ENCODE results near the gene CACNA2D2. TPM values are rescaled to one million over a fixed set of nuclear protein-coding genes. Genes with fewer than 3 reads are reported as not detected.
"Not testable (repeated sequence)": the region's sequence is repeated elsewhere in the genome, so short reads cannot be mapped to it uniquely, and the experiment has no call there.

CACNA2D2 gene
- total RNA-seq, 1 experiment from 2014 or later, result not detected

DNA sequence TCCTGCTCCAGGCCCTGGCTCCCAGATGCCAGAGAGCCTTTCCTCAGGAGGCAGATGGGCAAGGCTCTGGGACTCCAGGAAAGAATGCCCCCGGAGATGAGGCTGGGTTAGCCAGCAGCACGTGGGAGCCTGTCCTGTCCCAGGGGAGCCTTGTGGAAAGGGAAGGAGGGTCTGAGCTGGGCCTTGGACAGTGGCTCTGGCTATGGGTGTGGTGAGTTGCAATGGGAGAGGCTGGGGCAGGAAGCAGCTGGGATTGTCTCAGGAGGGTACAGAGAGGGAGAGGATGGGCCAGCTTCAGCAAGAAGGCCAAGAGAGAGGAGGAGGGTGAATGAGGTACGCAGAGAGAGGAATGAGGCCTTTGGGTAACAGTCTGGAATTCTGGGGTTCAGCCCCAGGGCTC lies 17.4 kb upstream of the CACNA2D2 start:
- Histone ChIP-seq H3K36me3 (ENCODE audit: insufficient read depth, low read length) (no peaks in the 10 kb centered on the region), H3K4me1 (ENCODE audit: low read length) (no peaks in the 10 kb centered on the region), H3K27ac (ENCODE audit: low read length) (no peak overlapping the region), H3K9me3 (ENCODE audit: low read length) (no peaks in the 10 kb centered on the region), H3K4me3 (ENCODE audit: low read length) (no peak overlapping the region), H3K27me3 (ENCODE audit: low read length) (no peaks in the 10 kb centered on the region), H3K9me2 (replicated peaks; ENCODE audit: insufficient read depth, low read length) (no peaks in the 10 kb centered on the region), H3K4me2 (ENCODE audit: low read depth, low read length, poor library complexity, severe bottlenecking) (no peak overlapping the region), H3K79me2 (ENCODE audit: low read length) (no peaks in the 10 kb centered on the region), H4K20me1 (ENCODE audit: insufficient read depth, low read depth, low read length) (no peaks in the 10 kb centered on the region), H2AFZ (ENCODE audit: low read length) (no peak overlapping the region), H3K9ac (ENCODE audit: low read length) (no peak overlapping the region)
- no peak for DNase-seq

- Histone ChIP-seq H4K20me1 (ENCODE audit: insufficient read depth, low read depth, low read length) (no peaks in the 10 kb centered on the region), H3K9me2 (replicated peaks; ENCODE audit: insufficient read depth, low read length) (no peaks in the 10 kb centered on the region), H3K9me3 (ENCODE audit: low read length) (no peaks in the 10 kb centered on the region), H3K4me2 (ENCODE audit: low read depth, low read length, poor library complexity, severe bottlenecking) (no peak overlapping the region), H3K9ac (ENCODE audit: low read length) (no peak overlapping the region), H3K79me2 (ENCODE audit: low read length) (no peaks in the 10 kb centered on the region), H3K27ac (ENCODE audit: low read length) (no peak overlapping the region), H3K36me3 (ENCODE audit: insufficient read depth, low read length) (no peaks in the 10 kb centered on the region), H3K4me3 (ENCODE audit: low read length) (no peak overlapping the region), H3K27me3 (ENCODE audit: low read length) (no peaks in the 10 kb centered on the region), H3K4me1 (ENCODE audit: low read length) (no peaks in the 10 kb centered on the region), H2AFZ (ENCODE audit: low read length) (no peak overlapping the region)
- DNase-seq, result peak; percentile 83
Measured at GRCh38 chr3:50519471-50520089, 16.1 kb upstream of the CACNA2D2 start.

DNA sequence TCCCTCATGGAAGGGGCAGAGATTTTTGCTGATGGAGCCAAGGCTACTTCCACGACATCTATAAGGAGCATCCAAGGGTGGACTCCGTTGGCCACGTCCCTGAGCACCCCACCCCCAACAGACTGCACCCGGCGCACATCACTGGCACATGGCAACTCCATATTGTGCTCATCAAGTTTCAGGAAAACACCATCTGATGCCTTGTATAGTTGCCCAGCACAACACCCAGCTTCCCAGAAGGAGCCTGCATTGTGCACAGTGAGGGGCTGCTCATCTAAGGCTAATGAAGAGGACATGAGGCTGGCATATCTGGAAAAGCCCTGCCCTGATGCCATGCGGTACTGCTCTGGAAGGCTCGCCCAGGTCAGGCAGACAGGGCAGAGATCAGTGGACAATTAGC lies 15.0 kb upstream of the CACNA2D2 start:
- no peak overlapping the region for H3K4me3 ChIP-seq (ENCODE audit: low read length)
- H3K36me3 ChIP-seq (ENCODE audit: insufficient read depth, low read length), result no peaks in the 10 kb centered on the region
- no peak overlapping the region for H3K27ac ChIP-seq (ENCODE audit: low read length)
- no peaks in the 10 kb centered on the region for H3K79me2 ChIP-seq (ENCODE audit: low read length)
- no peaks in the 10 kb centered on the region for H3K9me2 ChIP-seq (replicated peaks; ENCODE audit: insufficient read depth, low read length)
- no peaks in the 10 kb centered on the region for H3K9me3 ChIP-seq (ENCODE audit: low read length)
- no peak overlapping the region for H3K9ac ChIP-seq (ENCODE audit: low read length)
- H3K4me2 ChIP-seq (ENCODE audit: low read depth, low read length, poor library complexity, severe bottlenecking), result no peak overlapping the region
- DNase-seq, result no peak
- H2AFZ ChIP-seq (ENCODE audit: low read length), result no peak overlapping the region
- no peaks in the 10 kb centered on the region for H3K4me1 ChIP-seq (ENCODE audit: low read length)
- no peaks in the 10 kb centered on the region for H3K27me3 ChIP-seq (ENCODE audit: low read length)
- H4K20me1 ChIP-seq (ENCODE audit: insufficient read depth, low read depth, low read length), result no peaks in the 10 kb centered on the region

DNA sequence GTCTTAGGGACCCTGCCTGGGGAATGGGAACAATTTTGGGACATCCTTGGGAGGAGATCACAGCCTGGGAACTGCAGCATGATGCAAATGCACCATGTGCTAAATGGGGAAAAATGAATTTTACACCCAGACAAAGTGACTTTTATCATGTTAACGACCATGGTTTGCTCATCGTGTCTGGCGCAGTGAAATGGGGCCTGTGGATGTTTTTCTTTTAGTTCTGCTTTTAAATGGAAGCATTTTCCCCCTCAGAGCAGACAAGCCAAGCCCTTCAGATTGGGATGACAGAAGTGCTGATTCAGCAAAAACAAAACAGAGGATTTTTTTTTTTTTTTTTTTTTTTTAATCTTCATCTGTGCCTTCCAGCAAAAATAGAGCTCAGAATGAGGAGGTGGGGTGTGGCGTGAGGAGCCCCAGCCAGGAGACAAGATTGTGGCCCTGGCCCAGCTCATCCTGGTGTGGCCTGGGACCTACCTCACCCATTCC lies 14.3 kb upstream of the CACNA2D2 start:
- H3K9me2 ChIP-seq (replicated peaks; ENCODE audit: insufficient read depth, low read length), result no peaks in the 10 kb centered on the region
- H3K4me3 ChIP-seq (ENCODE audit: low read length), result no peak overlapping the region
- no peak overlapping the region for H3K9ac ChIP-seq (ENCODE audit: low read length)
- H3K4me2 ChIP-seq (ENCODE audit: low read depth, low read length, poor library complexity, severe bottlenecking), result no peak overlapping the region
- H3K36me3 ChIP-seq (ENCODE audit: insufficient read depth, low read length), result no peaks in the 10 kb centered on the region
- H3K27me3 ChIP-seq (ENCODE audit: low read length), result no peaks in the 10 kb centered on the region
- H3K4me1 ChIP-seq (ENCODE audit: low read length), result no peaks in the 10 kb centered on the region
- no peak overlapping the region for H2AFZ ChIP-seq (ENCODE audit: low read length)
- no peaks in the 10 kb centered on the region for H3K79me2 ChIP-seq (ENCODE audit: low read length)
- H3K27ac ChIP-seq (ENCODE audit: low read length), result no peak overlapping the region
- no peaks in the 10 kb centered on the region for H4K20me1 ChIP-seq (ENCODE audit: insufficient read depth, low read depth, low read length)
- DNase-seq, result no peak
- H3K9me3 ChIP-seq (ENCODE audit: low read length), result no peaks in the 10 kb centered on the region

GRCh38 chr3:50516440-50516871 lies 13.0 kb upstream of the CACNA2D2 start:
- H3K4me3 ChIP-seq (ENCODE audit: low read length), result no peak overlapping the region
- H3K79me2 ChIP-seq (ENCODE audit: low read length), result no peaks in the 10 kb centered on the region
- no peak overlapping the region for H3K4me2 ChIP-seq (ENCODE audit: low read depth, low read length, poor library complexity, severe bottlenecking)
- H3K27me3 ChIP-seq (ENCODE audit: low read length), result no peaks in the 10 kb centered on the region
- no peak overlapping the region for H3K9ac ChIP-seq (ENCODE audit: low read length)
- DNase-seq, result no peak
- no peak overlapping the region for H2AFZ ChIP-seq (ENCODE audit: low read length)
- H3K4me1 ChIP-seq (ENCODE audit: low read length), result no peaks in the 10 kb centered on the region
- H3K36me3 ChIP-seq (ENCODE audit: insufficient read depth, low read length), result no peaks in the 10 kb centered on the region
- no peaks in the 10 kb centered on the region for H3K9me2 ChIP-seq (replicated peaks; ENCODE audit: insufficient read depth, low read length)
- H3K9me3 ChIP-seq (ENCODE audit: low read length), result no peaks in the 10 kb centered on the region
- no peaks in the 10 kb centered on the region for H4K20me1 ChIP-seq (ENCODE audit: insufficient read depth, low read depth, low read length)
- H3K27ac ChIP-seq (ENCODE audit: low read length), result no peak overlapping the region

DNA sequence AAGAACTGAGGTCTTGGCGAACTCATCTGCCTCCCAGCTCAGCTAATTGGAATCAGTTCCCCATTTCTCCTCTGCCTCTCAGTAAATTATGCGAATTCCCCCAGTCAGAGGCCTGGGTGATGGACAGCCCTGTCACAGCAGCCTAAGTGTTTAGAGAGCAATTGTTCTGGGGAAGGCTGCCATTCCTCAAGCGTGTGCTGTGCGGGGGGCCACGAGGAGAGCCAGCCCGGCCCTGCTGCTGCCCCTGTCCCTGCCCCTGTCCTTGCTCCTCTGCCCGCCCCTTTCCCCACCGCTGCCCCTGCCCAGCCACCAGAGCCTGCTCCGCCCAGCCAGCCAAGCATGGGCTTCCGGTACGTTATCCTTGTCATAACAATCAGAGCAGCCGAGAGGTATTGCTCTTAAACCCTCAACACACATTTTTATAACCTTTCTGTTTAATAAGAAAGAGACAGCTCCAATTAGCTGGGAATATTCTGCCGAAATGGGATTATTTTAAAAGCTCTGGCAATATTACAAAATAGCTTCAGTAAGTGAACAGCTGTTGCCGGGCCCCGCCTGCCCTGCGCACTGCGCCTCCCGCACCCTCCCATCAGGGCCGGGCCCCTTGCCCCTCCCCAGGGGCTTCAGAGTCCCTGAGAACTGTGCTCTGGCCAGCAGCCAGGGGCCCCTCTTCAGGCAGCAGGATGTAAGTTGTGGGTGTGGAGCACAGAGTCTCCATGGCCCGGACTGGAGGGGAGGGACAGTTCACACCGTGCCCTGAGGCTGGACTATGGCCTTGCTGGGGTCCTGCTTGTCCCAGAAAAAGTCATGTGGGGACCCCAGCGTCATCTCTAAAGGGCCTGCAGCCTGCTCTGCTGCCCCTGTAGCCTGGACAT lies 12.4 kb upstream of the CACNA2D2 start:
- Histone ChIP-seq H3K4me2 (ENCODE audit: low read depth, low read length, poor library complexity, severe bottlenecking) (no peak overlapping the region), H3K36me3 (ENCODE audit: insufficient read depth, low read length) (no peaks in the 10 kb centered on the region), H3K79me2 (ENCODE audit: low read length) (no peaks in the 10 kb centered on the region), H4K20me1 (ENCODE audit: insufficient read depth, low read depth, low read length) (no peaks in the 10 kb centered on the region), H3K4me3 (ENCODE audit: low read length) (no peak overlapping the region), H3K27me3 (ENCODE audit: low read length) (no peaks in the 10 kb centered on the region), H2AFZ (ENCODE audit: low read length) (no peak overlapping the region), H3K9ac (ENCODE audit: low read length) (no peak overlapping the region), H3K9me3 (ENCODE audit: low read length) (no peaks in the 10 kb centered on the region), H3K27ac (ENCODE audit: low read length) (no peak overlapping the region), H3K4me1 (ENCODE audit: low read length) (no peaks in the 10 kb centered on the region), H3K9me2 (replicated peaks; ENCODE audit: insufficient read depth, low read length) (no peaks in the 10 kb centered on the region)
- DNase-seq, result peak; percentile 51

DNA sequence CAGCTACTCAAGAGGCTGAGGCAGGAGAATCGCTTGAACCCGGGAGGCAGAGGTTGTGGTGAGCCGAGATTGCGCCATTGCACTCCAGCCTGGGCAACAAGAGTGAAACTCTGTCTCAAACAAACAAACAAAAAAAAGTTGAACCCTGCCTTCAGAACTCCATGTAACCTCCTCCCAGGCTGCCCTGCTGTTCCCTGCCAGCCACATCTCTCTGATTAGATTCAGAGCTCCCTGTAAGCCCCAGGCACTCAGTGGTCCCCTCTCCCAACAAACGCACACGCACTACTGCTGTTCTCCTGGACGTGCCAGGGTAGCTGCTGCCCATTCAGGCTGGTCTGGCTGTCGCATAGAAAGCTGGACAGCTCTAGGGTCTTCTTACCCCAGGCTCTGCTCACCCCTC lies 9.5 kb upstream of the CACNA2D2 start:
- not testable (repeated sequence) for H3K9me3 ChIP-seq (ENCODE audit: low read length); H3K9me2 ChIP-seq (replicated peaks; ENCODE audit: insufficient read depth, low read length); H3K27ac ChIP-seq (ENCODE audit: low read length); H3K27me3 ChIP-seq (ENCODE audit: low read length); H4K20me1 ChIP-seq (ENCODE audit: insufficient read depth, low read depth, low read length); H3K4me3 ChIP-seq (ENCODE audit: low read length); H3K79me2 ChIP-seq (ENCODE audit: low read length); DNase-seq; H3K4me1 ChIP-seq (ENCODE audit: low read length); H3K9ac ChIP-seq (ENCODE audit: low read length); H2AFZ ChIP-seq (ENCODE audit: low read length); H3K4me2 ChIP-seq (ENCODE audit: low read depth, low read length, poor library complexity, severe bottlenecking); H3K36me3 ChIP-seq (ENCODE audit: insufficient read depth, low read length)

- Histone ChIP-seq H3K4me2 (ENCODE audit: low read depth, low read length, poor library complexity, severe bottlenecking) (no peak overlapping the region), H3K36me3 (ENCODE audit: insufficient read depth, low read length) (no peaks in the 10 kb centered on the region), H3K27ac (ENCODE audit: low read length) (no peak overlapping the region), H4K20me1 (ENCODE audit: insufficient read depth, low read depth, low read length) (no peaks in the 10 kb centered on the region), H3K4me1 (ENCODE audit: low read length) (no peaks in the 10 kb centered on the region), H3K4me3 (ENCODE audit: low read length) (no peak overlapping the region), H2AFZ (ENCODE audit: low read length) (no peak overlapping the region), H3K27me3 (ENCODE audit: low read length) (no peaks in the 10 kb centered on the region), H3K9me2 (replicated peaks; ENCODE audit: insufficient read depth, low read length) (no peaks in the 10 kb centered on the region), H3K9me3 (ENCODE audit: low read length) (no peaks in the 10 kb centered on the region), H3K9ac (ENCODE audit: low read length) (no peak overlapping the region), H3K79me2 (ENCODE audit: low read length) (no peaks in the 10 kb centered on the region)
- DNase-seq, result no peak
Measured at GRCh38 chr3:50512131-50512530, 8.7 kb upstream of the CACNA2D2 start.

All from Karpas-422 (cell line).